Gastrocnemius medialis (tissue), 4 donors: ENCODE data around the gene SPIRE1.
"Not testable (repeated sequence)": the region's sequence is repeated elsewhere in the genome, so short reads cannot be mapped to it uniquely, and the experiment has no call there.

Experiments
- CTCF ChIP-seq, 5 experiments: fragments of 450-650 bp in 3 of 5; fragments of 200-600 bp in 2 of 5; sonication (generic) in 2 of 5; IDR thresholded peaks in 4 of 5; conservative IDR thresholded peaks in 1 of 5; 1 replicate in 4 of 5; 2 replicates in 1 of 5; pipeline ENCODE4 v1.5.1; 2016 to 2019; ENCODE audit warnings: antibody characterized with exemption in 5 of 5, mild to moderate bottlenecking in 3 of 5, moderate library complexity in 3 of 5
- POLR2A ChIP-seq, 2 donors: fragments of 450-650 bp; IDR thresholded peaks; one replicate each; pipeline ENCODE4 v1.6.1; 2017; ENCODE audit warnings: antibody characterized with exemption in 2 of 2, mild to moderate bottlenecking in 2 of 2, moderate library complexity in 2 of 2

- not testable (repeated sequence) for TF ChIP-seq CTCF (IDR thresholded peaks at IDR 0.05 in 4 of 5, conservative IDR thresholded peaks at IDR 0.05 in 1 of 5); POLR2A (IDR thresholded peaks at IDR 0.05)
Observed at GRCh38 chr18:12643756-12644155, 14.2 kb downstream of the SPIRE1 start.
